Uterus (tissue), 2 donors: Measurements from ENCODE around the gene BRMS1.

ENCODE experiments used
- CTCF ChIP-seq, 4 experiments: fragments of 200-600 bp in 2 of 4; fragments of 450-650 bp in 2 of 4; sonication (generic) in 2 of 4; IDR thresholded peaks; one replicate each; pipeline ENCODE4 v1.5.1; 2016 to 2019; ENCODE audit warnings: antibody characterized with exemption in 4 of 4, mild to moderate bottlenecking in 2 of 4, moderate library complexity in 1 of 4
- POLR2A ChIP-seq, 2 donors: fragments of 450-650 bp; IDR thresholded peaks; one replicate each; pipeline ENCODE4 v1.6.1; 2016; ENCODE audit warnings: antibody characterized with exemption in 2 of 2, mild to moderate bottlenecking in 1 of 2, moderate library complexity in 1 of 2

GRCh38 chr11:66335531-66336233 lies 9.2 kb downstream of the BRMS1 start:
- TF ChIP-seq CTCF (IDR thresholded peaks at IDR 0.05) (no peak), POLR2A (IDR thresholded peaks at IDR 0.05) (no peak)
